ENCODE measurements around the gene EEF2. TPM values are rescaled to one million over a fixed set of nuclear protein-coding genes. Genes with fewer than 3 reads are reported as not detected.

Gene EEF2
- total RNA-seq, 1 experiment from 2014 or later = 1,742 TPM

GRCh38 chr19:4030981-4031380 lies 45.7 kb upstream of the EEF2 start:
- TF ChIP-seq EZH2 (IDR thresholded peaks at IDR 0.05; ENCODE audit: low read depth) = no peak
- TF ChIP-seq, protein P1, sequence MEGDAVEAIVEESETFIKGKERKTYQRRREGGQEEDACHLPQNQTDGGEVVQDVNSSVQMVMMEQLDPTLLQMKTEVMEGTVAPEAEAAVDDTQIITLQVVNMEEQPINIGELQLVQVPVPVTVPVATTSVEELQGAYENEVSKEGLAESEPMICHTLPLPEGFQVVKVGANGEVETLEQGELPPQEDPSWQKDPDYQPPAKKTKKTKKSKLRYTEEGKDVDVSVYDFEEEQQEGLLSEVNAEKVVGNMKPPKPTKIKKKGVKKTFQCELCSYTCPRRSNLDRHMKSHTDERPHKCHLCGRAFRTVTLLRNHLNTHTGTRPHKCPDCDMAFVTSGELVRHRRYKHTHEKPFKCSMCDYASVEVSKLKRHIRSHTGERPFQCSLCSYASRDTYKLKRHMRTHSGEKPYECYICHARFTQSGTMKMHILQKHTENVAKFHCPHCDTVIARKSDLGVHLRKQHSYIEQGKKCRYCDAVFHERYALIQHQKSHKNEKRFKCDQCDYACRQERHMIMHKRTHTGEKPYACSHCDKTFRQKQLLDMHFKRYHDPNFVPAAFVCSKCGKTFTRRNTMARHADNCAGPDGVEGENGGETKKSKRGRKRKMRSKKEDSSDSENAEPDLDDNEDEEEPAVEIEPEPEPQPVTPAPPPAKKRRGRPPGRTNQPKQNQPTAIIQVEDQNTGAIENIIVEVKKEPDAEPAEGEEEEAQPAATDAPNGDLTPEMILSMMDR (conservative IDR thresholded peaks at IDR 0.05) = no peak
- Histone ChIP-seq H2AFZ (no peak overlapping the region), H3K4me2 (no peak overlapping the region), H3K9me3 (ENCODE audit: insufficient read depth, low read depth) (no peaks in the 10 kb centered on the region), H3F3A (ENCODE audit: insufficient read depth, low read depth) (0 out of 2 replicates have a peak, but pooled peaks cover 3% of the 10 kb centered on the region), H3K4me1 (replicated peaks; ENCODE audit: insufficient read depth) (no peaks in the 10 kb centered on the region), H3K27ac (no peak overlapping the region), H3K79me2 (ENCODE audit: low read depth) (no peaks in the 10 kb centered on the region), H3K36me3 (ENCODE audit: low read depth) (no peaks in the 10 kb centered on the region), H3K27me3 (ENCODE audit: insufficient read depth, low read depth) (no peaks in the 10 kb centered on the region), H3K9me2 (ENCODE audit: insufficient read depth) (no peaks in the 10 kb centered on the region), H3K4me3 (no peak overlapping the region), H4K20me1 (ENCODE audit: insufficient read depth) (no peaks in the 10 kb centered on the region)
- intact Hi-C loops (cut with micrococcal nuclease; ENCODE audit: unreplicated experiment) = no loop called here
- POLR2A ChIA-PET (ENCODE audit: unreplicated experiment) = no interaction called here
- CTCF ChIA-PET = no interaction called here
- BruUV-seq (replicated peaks) = no TSS peak
- DNase-seq = no peak

DNA sequence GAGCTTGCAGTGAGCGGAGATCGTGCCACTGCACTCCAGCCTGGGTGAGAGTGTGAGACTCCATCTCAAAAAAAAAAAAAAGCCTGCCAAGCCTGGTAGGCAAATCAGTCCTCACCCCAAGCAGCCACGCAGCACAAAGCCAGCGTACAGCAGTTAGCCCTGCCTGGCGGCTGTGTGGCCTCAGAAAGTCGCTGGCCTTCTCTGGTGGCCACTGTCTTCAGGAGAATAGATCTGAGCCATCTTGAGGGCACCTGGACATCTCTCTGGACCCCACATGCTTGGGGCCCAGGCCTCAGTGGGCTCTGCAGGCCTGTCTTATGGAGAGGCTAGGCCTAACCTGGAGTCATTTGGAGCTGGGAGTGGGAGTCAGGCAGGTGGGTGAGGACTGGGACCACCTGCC lies 45.3 kb upstream of the EEF2 start:
- Histone ChIP-seq H3K36me3 (ENCODE audit: low read depth) (no peaks in the 10 kb centered on the region), H3K4me1 (replicated peaks; ENCODE audit: insufficient read depth) (no peaks in the 10 kb centered on the region), H3K4me2 (no peak overlapping the region), H3K27ac (no peak overlapping the region), H3K4me3 (no peak overlapping the region), H3K79me2 (ENCODE audit: low read depth) (no peaks in the 10 kb centered on the region), H3K27me3 (ENCODE audit: insufficient read depth, low read depth) (no peaks in the 10 kb centered on the region), H3K9me2 (ENCODE audit: insufficient read depth) (no peaks in the 10 kb centered on the region), H2AFZ (no peak overlapping the region), H4K20me1 (ENCODE audit: insufficient read depth) (no peaks in the 10 kb centered on the region), H3F3A (ENCODE audit: insufficient read depth, low read depth) (0 out of 2 replicates have a peak, but pooled peaks cover 3% of the 10 kb centered on the region), H3K9me3 (ENCODE audit: insufficient read depth, low read depth) (no peaks in the 10 kb centered on the region)
- BruUV-seq (replicated peaks) = no TSS peak
- ChIA-PET CTCF (no interaction called here), POLR2A (ENCODE audit: unreplicated experiment) (no interaction called here)
- intact Hi-C loops (cut with micrococcal nuclease; ENCODE audit: unreplicated experiment) = no loop called here
- no peak for TF ChIP-seq EZH2 (IDR thresholded peaks at IDR 0.05; ENCODE audit: low read depth)
- TF ChIP-seq, protein P1 (conservative IDR thresholded peaks at IDR 0.05) = no peak
- no peak for DNase-seq

DNA sequence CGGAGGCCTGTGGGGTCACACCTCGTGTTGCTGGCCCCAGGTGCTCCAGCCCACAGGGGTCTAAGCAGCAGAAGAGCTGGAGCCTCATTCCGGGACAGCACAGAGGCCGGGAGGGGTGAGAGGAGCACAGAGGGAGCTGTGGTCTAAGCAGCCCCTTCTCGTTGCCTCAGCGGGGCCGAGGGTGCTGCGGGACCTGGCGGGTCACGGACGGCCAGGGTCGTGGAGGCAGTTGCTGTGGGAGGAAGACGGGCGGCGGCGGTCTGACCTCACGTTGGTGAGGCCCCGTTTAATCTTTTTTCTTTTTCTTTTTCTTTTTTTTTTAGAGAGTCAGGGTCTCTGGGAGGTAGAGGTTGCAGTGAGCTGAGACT lies 44.0 kb upstream of the EEF2 start:
- Histone ChIP-seq H3K79me2 (ENCODE audit: low read depth) (no peaks in the 10 kb centered on the region), H3K9me3 (ENCODE audit: insufficient read depth, low read depth) (no peaks in the 10 kb centered on the region), H3F3A (ENCODE audit: insufficient read depth, low read depth) (no peaks in the 10 kb centered on the region), H3K4me3 (no peak overlapping the region), H3K9me2 (ENCODE audit: insufficient read depth) (no peaks in the 10 kb centered on the region), H3K27me3 (ENCODE audit: insufficient read depth, low read depth) (no peaks in the 10 kb centered on the region), H4K20me1 (ENCODE audit: insufficient read depth) (no peaks in the 10 kb centered on the region), H3K4me1 (replicated peaks; ENCODE audit: insufficient read depth) (no peaks in the 10 kb centered on the region), H3K36me3 (ENCODE audit: low read depth) (no peaks in the 10 kb centered on the region), H3K4me2 (no peak overlapping the region), H3K27ac (no peak overlapping the region), H2AFZ (no peak overlapping the region)
- intact Hi-C loops (cut with micrococcal nuclease; ENCODE audit: unreplicated experiment) = no loop called here
- BruUV-seq (replicated peaks) = no TSS peak
- no peak for DNase-seq
- TF ChIP-seq, protein P1 (conservative IDR thresholded peaks at IDR 0.05) = no peak
- no peak for TF ChIP-seq EZH2 (IDR thresholded peaks at IDR 0.05; ENCODE audit: low read depth)
- ChIA-PET POLR2A (ENCODE audit: unreplicated experiment) (no interaction called here), CTCF (no interaction called here)

Data from PC-9 (cell line).